Measurements from ENCODE around the gene CDCA8.

GRCh38 chr1:37660664-37661063 is 31.7 kb upstream of the CDCA8 start:
- no peak for TF ChIP-seq CTCF (IDR thresholded peaks at IDR 0.05)
- no peak for TF ChIP-seq POLR2A (IDR thresholded peaks at IDR 0.05)
- TF ChIP-seq EP300 (IDR thresholded peaks at IDR 0.05) = no peak
